D341Med (cell line): ENCODE results near the gene RAB33A.
"Not testable (repeated sequence)": the region's sequence is repeated elsewhere in the genome, so short reads cannot be mapped to it uniquely, and the experiment has no call there.

Source experiments
- DNase-seq: peaks from one replicate; pipeline ENCODE4 v3.0.0; 2012; ENCODE audit warnings: low spot score

The RAB33A gene

GRCh38 chrX:130172127-130172845, 524 bp downstream of the RAB33A start:
- no peak for DNase-seq

- no peak for DNase-seq
These were observed 1.6 kb downstream of the RAB33A start for GRCh38 chrX:130173190-130173895.

DNA sequence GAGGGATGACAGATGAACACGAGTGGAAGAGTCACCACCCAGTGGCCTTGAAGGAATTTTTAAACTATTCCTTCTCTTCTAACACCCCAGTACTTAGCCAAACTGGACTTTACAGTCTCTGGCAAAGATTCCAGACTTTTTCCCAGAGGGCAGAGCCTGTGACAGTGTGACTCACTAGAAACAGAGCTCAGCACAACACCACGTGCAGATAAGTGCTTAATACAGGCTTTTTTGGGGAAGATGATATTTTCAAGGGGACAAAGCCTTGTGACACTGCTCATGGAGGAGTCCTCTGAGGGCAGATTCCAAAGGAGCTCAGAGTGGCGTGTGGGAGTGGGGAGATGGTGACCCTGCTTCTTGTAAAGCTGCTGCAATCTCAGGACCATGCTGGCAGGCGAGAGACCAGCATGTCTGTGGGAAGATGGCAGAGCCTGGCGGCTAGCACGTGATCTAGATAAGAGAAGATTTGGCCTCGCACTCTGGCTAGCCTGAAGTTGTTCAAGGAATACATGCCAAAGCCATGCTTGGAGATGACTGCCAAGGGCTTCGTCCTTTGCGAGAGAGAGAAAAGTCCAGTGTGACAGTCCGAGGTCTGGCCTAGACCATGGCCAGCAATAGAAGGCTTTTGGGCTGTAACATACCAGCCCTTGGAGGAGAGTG, 2.4 kb downstream of the RAB33A start:
- no peak for DNase-seq

DNA sequence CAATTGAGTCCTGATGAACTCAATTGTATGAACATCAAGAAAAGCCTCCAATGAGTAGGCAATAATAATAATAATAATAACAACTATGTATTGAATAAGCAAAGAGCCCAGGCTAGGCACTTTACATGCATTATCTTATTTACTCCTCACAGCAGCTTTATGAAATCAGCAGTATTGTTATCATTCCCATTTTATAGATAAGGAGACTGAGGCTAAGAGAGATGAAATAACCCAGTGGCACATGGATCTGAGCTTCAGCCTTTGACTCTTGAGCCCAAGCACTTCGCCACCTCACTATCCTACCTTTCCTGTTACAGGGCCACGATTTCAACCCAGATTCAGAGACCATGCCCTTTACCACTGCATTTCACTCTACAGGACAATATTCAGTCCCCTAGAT, 3.2 kb downstream of the RAB33A start:
- DNase-seq, result no peak

- no peak for DNase-seq
These were observed 4.6 kb downstream of the RAB33A start for GRCh38 chrX:130176354-130176776.

- DNase-seq, result no peak
These were observed 5.2 kb downstream of the RAB33A start for GRCh38 chrX:130176942-130177341.

DNA sequence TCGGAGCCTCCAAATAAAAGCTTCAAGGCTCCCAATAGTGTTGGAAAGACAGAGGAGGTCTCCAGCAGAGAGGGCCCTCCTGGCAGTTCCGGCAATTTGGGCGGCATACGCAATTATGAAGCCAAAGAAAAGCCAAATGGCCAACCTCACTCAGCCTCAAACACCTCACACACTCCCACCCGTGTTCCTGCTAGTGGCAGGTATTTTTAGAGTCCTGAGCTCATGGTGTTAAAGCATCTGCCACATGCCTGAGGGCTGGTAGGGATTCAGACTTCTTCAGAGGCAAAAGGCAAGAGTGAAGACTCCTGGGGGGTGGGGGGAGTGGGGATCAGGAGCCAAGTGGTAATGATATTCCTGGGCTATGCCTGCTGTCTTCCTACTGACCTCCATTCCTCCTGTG, 7.4 kb downstream of the RAB33A start:
- DNase-seq, result no peak

DNA sequence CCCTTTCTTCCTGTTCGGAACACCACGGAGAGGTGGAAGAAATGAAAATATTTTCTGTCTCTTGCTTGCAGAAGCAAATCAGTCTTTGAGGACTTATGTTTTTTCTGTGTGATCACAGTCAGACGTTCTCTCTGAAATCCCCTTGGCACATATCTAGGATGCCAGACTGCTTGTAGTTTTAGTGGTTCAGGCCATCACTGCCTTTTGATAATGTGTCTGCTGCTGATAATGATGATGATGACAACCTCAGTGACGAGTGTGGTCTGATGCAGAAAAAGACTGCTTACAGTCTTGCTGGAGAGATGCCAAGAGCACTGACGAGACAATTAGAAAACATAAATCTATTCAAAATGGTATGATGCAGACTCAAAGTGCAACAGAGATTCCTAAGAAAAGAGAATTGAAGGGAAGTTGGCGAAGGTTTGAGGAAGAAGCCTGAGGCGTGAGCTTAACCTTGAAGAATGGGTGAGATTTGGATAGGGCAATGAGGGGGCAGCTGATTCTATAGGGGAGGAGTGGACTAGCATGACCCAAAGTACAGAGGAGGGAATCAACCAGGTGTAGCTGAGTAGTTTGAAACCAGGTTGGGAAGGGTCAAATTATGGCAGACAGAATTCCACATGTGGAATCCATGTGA, 7.9 kb downstream of the RAB33A start:
- no peak for DNase-seq

- DNase-seq, result no peak
These were observed 12.4 kb downstream of the RAB33A start for GRCh38 chrX:130184168-130184567.

GRCh38 chrX:130184857-130185256, 13.1 kb downstream of the RAB33A start:
- no peak for DNase-seq

- no peak for DNase-seq
These were observed 14.9 kb downstream of the RAB33A start for GRCh38 chrX:130186651-130187050.

- DNase-seq, result no peak
These were observed 19.0 kb downstream of the RAB33A start for GRCh38 chrX:130190801-130191200.

GRCh38 chrX:130196466-130196865, 24.7 kb downstream of the RAB33A start:
- DNase-seq, result no peak

DNA sequence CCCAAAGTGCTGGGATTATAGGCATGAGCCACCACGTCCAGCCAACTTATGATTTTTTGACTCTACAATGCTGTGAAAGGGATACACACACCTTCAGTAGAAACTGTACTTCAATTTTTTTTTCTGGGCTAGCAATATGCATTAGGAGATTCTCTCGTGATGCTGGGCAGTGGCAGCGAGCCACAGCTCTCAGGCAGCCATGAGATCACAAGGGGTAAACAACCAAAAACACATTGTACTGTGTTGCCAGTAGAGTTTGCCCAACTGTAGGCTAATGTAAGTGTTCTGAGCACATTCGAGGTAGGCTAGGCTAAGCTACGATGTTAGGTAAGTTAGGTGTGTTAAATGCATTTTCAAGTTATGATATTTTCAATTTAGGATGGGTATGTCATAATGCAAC, 25.7 kb downstream of the RAB33A start:
- no peak for DNase-seq

GRCh38 chrX:130204647-130205046, 32.9 kb downstream of the RAB33A start:
- no peak for DNase-seq

DNA sequence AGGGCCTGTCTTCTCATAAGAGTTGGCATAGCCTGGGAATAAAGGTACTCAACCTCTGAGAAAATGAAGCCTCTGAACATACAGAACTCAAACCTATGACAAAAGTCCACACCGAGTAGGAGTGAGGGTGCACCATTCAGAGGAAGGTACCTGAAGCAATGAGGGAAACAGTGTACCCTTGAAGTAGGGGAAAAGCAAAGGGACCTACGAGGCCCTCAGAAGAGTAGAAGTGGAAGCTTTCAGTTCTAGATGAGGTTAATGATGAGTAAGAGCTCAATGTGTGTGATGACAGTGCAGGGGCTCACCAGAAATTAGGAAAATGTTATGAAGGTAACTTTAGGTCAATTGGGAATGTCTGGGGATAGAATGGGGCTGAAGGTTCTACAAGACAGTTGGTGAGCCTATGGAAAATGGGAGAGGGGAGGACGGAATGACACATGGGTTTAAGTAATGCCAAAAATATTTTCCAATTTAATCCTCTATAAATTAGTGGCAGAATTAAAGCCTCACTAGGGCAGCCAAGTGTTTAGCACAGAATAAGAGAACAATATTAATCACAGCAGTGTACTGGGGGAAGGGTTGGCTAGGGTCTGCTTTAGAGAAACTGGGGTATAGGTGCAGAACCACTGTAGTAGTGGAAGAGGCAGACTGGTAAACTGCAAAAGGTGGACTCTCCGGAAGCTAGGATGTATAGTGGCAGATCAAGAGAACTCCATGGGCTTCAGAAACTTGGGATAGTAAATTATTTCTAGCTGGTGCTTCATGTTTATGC, 39.8 kb downstream of the RAB33A start:
- DNase-seq, result no peak

- DNase-seq, result no peak
These were observed 40.6 kb downstream of the RAB33A start for GRCh38 chrX:130212371-130212770.

DNA sequence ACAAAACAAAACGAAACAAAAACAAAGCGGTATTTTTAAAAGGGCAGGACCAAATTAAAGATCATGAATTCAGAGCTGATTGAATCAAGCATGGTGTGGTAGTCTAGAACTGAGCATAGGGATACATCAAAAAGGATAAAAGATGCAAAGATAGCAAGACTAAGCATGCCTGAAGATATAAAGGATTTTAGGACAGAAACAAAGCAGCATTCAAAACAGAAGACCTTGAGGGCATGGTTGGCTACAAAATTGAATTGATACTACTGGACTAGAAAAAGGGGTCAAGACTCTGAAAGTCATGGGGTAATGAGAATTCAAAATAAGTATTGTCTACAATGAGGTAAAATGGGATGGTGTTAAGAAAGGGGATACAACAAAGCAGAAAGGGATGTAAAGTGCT, 41.6 kb downstream of the RAB33A start:
- no peak for DNase-seq

DNA sequence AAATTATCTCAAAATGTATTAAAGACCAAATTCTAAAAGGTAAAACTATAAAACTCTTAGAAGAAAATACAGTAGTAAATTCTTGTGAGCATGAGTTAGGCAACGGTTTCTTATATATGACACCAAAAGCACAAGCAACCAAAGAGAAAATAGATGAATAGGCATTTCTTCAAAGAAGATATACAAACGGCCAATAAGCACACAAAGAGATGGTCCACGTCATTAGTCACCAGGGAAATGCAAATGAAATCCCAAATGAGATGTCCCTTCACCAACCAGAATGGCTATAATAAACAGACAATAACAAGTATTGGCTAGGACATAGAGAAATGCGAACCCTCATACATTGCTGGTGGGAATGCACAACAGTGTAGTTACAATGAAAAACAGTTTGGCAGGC, 44.6 kb downstream of the RAB33A start:
- DNase-seq, result no peak

DNA sequence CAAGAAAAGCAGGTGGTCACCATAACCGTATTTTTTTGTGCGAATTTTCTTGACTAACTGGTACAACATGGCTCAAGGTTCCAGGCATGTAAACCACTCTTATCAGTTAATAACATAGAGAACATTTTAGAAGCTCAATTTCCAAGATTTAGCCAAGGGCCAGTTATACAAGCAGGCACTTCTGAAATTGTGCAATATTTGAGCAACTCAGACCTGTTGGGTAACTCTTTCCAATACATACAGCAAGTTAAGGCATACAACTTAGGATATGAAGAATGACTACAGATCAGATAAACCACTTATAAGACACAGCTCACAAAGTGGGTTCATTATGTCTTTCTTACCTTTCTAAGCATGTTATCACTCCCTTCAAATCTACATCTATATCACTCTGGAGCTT, 53.0 kb downstream of the RAB33A start:
- no peak for DNase-seq

GRCh38 chrX:130228871-130229270, 57.1 kb downstream of the RAB33A start:
- DNase-seq, result no peak

DNA sequence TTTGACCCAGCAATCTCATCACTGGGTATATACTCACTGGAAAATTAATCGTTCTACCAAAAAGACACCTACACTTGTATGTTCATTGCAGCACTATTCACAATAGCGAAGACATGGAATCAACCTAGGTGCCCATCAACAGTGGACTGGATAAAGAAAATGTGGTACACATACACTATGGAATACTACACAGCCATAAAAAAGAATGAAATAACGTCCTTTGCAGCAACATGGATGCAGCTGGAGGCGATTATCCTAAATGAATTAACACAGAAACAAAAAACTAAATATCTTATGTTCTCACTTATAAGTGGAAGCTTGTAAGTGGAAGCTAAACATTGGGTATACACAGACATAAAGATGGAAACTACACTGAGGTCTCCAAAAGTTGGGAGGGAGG, 59.4 kb downstream of the RAB33A start:
- DNase-seq, result not testable (repeated sequence)
